Lung (tissue), 12 donors: ENCODE measurements around the gene RTL3. TPM values are rescaled to one million over a fixed set of nuclear protein-coding genes. Genes with fewer than 3 reads are reported as not detected.

Source experiments
- ATAC-seq: fragments of 200-7000 bp; cut with Tn5 transposase; one replicate; pipeline ENCODE4 v1.9.1; 2020; ENCODE audit warnings: moderate number of reproducible peaks; ENCODE audit not compliant: insufficient read depth, low FRiP score
- DNase-seq, 3 donors: peaks; one replicate each; pipeline ENCODE4 v3.0.0-alpha.2; 2013 to 2017
- H3K27ac ChIP-seq, 2 donors: one replicate each; pipeline ENCODE4 v1.5.1; 2013; ENCODE audit warnings: mild to moderate bottlenecking in 2 of 2, moderate library complexity in 2 of 2, control low read depth in 1 of 2, inconsistent platforms in 1 of 2, low read depth in 1 of 2, low read length in 1 of 2
- H3K27me3 ChIP-seq, 3 donors: one replicate each; pipeline ENCODE4 v1.5.1; 2013; ENCODE audit warnings: low read length in 2 of 3; ENCODE audit not compliant: control insufficient read depth in 3 of 3, insufficient read depth in 3 of 3
- H3K36me3 ChIP-seq, 4 donors: one replicate each; pipeline ENCODE4 v1.5.1; 2013; ENCODE audit warnings: low read length in 4 of 4, mild to moderate bottlenecking in 1 of 4, moderate library complexity in 1 of 4; ENCODE audit not compliant: control insufficient read depth in 4 of 4, insufficient read depth in 4 of 4
- H3K4me1 ChIP-seq, 5 donors: one replicate each; pipeline ENCODE4 v1.5.1; 2013; ENCODE audit warnings: low read length in 5 of 5, mild to moderate bottlenecking in 2 of 5, moderate library complexity in 1 of 5; ENCODE audit not compliant: control insufficient read depth in 5 of 5, insufficient read depth in 5 of 5
- H3K4me3 ChIP-seq: one replicate; pipeline ENCODE4 v1.5.1; 2013; ENCODE audit warnings: mild to moderate bottlenecking, control low read depth, moderate library complexity
- H3K9ac ChIP-seq, 2 donors: one replicate each; pipeline ENCODE4 v1.5.1; 2013; ENCODE audit warnings: low read length in 2 of 2, control low read depth in 1 of 2; ENCODE audit not compliant: insufficient read depth in 1 of 2
- H3K9me3 ChIP-seq, 4 donors: one replicate each; pipeline ENCODE4 v1.5.1; 2013; ENCODE audit warnings: low read length in 3 of 4, mild to moderate bottlenecking in 1 of 4, moderate library complexity in 1 of 4; ENCODE audit not compliant: control insufficient read depth in 4 of 4, insufficient read depth in 3 of 4
- CTCF ChIP-seq: IDR thresholded peaks from 2 replicates; pipeline ENCODE4 v1.5.1; 2012; ENCODE audit warnings: mild to moderate bottlenecking; ENCODE audit errors: control extremely low read depth, extremely low read depth
- WGBS, 2 donors: extraction: QIAGEN DNeasy Blood & Tissue Kit; methylation state at CpG; one replicate each; pipeline ENCODE4 v1.1.7; 2013; 5-methylcytosine and 5-hydroxymethylcytosine counted together
- polyA plus RNA-seq, 2 donors: library from polyadenylated mRNA; stranded (reverse); fragments of 200-250 nt; gene quantifications; one replicate each; pipeline ENCODE4 v1.2.1, GENCODE V29; 2013
- total RNA-seq, 2 donors: library from RNA; depleted of rRNA in 1 of 2; stranded (reverse); fragments of >200 nt in 1 of 2; gene quantifications; one replicate each; pipeline ENCODE4 v1.2.1, GENCODE V29; 2014 to 2021
- donor health status: control.
- donor health status: control.
- donor health status: Bipolar disorder and iron deficiency.
- donor health status: healthy.
- donor health status: DM: yes; HTN: yes; CAD: no.

The RTL3 gene
- total and polyA plus RNA-seq, 4 donors = 0.03 to 0.28 (median 0.16) TPM

DNA sequence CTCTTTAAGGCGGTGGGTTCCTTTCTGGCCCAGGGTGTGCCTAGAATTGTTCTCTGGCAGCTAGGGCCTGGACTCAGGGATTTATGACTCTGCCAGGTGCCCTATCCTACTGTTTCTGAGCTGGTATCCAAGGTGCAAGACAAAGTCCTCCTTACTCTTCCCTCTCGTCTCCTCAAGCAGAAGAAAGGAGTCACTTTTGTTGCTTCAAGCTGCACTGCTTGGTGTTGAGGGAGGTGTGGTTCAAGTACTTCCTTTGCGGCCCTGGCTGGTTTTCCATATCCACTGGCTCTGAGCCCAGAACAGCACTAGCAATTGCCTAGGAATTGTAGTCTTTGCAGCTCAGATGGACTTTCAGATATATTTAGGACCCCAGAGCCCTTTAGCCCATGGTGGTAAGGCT, 39.3 kb downstream of the RTL3 start:
- no peaks in the 10 kb centered on the region for H3K36me3 ChIP-seq
- DNase-seq = peak in 2 of 3 donors; percentile 8 to 48
- H3K4me1 ChIP-seq = no peaks in the 10 kb centered on the region
- H3K4me3 ChIP-seq = no peak overlapping the region
- H3K27me3 ChIP-seq = no peaks in the 10 kb centered on the region
- no peak for ATAC-seq
- peaks cover 0 to 3% (median under 1%) of the 10 kb centered on the region in 4 donors for H3K9me3 ChIP-seq
- no peak overlapping the region for H3K9ac ChIP-seq
- 53 to 55% methylated on average over 3 of the region's 3 CpGs for WGBS, 2 donors
- no peak for TF ChIP-seq CTCF
- no peak overlapping the region for H3K27ac ChIP-seq

- Histone ChIP-seq H3K27ac (no peak overlapping the region), H3K4me3 (no peak overlapping the region), H3K36me3 (no peaks in the 10 kb centered on the region), H3K9me3 (peaks cover 0 to 3% (median under 1%) of the 10 kb centered on the region in 4 donors), H3K4me1 (no peaks in the 10 kb centered on the region), H3K27me3 (no peaks in the 10 kb centered on the region), H3K9ac (no peak overlapping the region)
- no peak for TF ChIP-seq CTCF
- DNase-seq (no peak), ATAC-seq (no peak)
- WGBS, 2 donors = 93% methylated on average over 2 of the region's 2 CpGs
These were observed 40.1 kb downstream of the RTL3 start for GRCh38 chrX:78618987-78619386.

GRCh38 chrX:78614264-78614663, 44.9 kb downstream of the RTL3 start:
- no peaks in the 10 kb centered on the region for H3K4me1 ChIP-seq
- H3K27me3 ChIP-seq = no peaks in the 10 kb centered on the region
- DNase-seq (no peak), ATAC-seq (no peak)
- 65 to 86% methylated on average over 1 of the region's 1 CpG for WGBS, 2 donors
- no peak overlapping the region for H3K27ac ChIP-seq
- H3K9me3 ChIP-seq = peaks cover 0 to 3% (median 0%) of the 10 kb centered on the region in 4 donors
- TF ChIP-seq CTCF = no peak
- H3K36me3 ChIP-seq = no peaks in the 10 kb centered on the region
- no peak overlapping the region for H3K9ac ChIP-seq
- no peak overlapping the region for H3K4me3 ChIP-seq

Other genes with a start within 250 kb of the RTL3 start
- 1 to 10 TPM in 1 of 2 donors, not detected in 1; 2.2 TPM for gene LPAR4, start 88.4 kb upstream of the RTL3 start, total RNA-seq
- gene LPAR4, start 88.4 kb upstream of the RTL3 start, polyA plus RNA-seq = under 1 TPM; 0.03 to 0.30 TPM